ENCODE data around the gene OSCAR. TPM values are rescaled to one million over a fixed set of nuclear protein-coding genes. Genes with fewer than 3 reads are reported as not detected.
"Not testable (repeated sequence)": the region's sequence is repeated elsewhere in the genome, so short reads cannot be mapped to it uniquely, and the experiment has no call there.

OSCAR gene
- total RNA-seq, 4 donors from 2014 or later: 0.70 to 1.7 TPM; not detected in 2

GRCh38 chr19:54102421-54103169, 2.0 kb upstream of the OSCAR start, which contains the start of gene NDUFA3:
Gene NDUFA3, plus strand, starts transcription at chr19:54102855. Its CDS starts 24 bp downstream, at chr19:54102879.
- peak; percentile 96 to 99 (median 97) for DNase-seq
- Histone ChIP-seq H3K27me3 (no peaks in the 10 kb centered on the region), H3K36me3 (peaks cover 0 to 24% (median 0%) of the 10 kb centered on the region in 3 donors), H3K4me3 (peak within 1 kb of the TSS; percentile 63 to 92 (median 83)), H3K4me1 (peaks cover 0 to 17% (median 7%) of the 10 kb centered on the region in 4 donors), H3K9me3 (no peaks in the 10 kb centered on the region), H3K27ac (peak within 1 kb of the TSS; percentile 56 to 81 (median 66))
- TF ChIP-seq CTCF (IDR thresholded peaks at IDR 0.05): no peak
- peak; percentile 73 to 75 for TF ChIP-seq POLR2A (IDR thresholded peaks at IDR 0.05)

GRCh38 chr19:54099903-54100255, 724 bp downstream of the OSCAR start:
- H3K4me3 ChIP-seq, H3K27me3 ChIP-seq, H3K36me3 ChIP-seq, H3K27ac ChIP-seq, H3K9me3 ChIP-seq: not testable (repeated sequence)
- peak in 1 of 3 donors; percentile 24 for DNase-seq
- peaks cover 0 to 29% (median 12%) of the 10 kb centered on the region in 4 donors for H3K4me1 ChIP-seq

GRCh38 chr19:54099190-54099902, 1.3 kb downstream of the OSCAR start:
- Histone ChIP-seq H3K4me1 (peaks cover 0 to 25% (median 12%) of the 10 kb centered on the region in 4 donors), H3K9me3 (no peaks in the 10 kb centered on the region), H3K36me3 (no peaks in the 10 kb centered on the region), H3K27ac (no peak overlapping the region), H3K27me3 (no peaks in the 10 kb centered on the region), H3K4me3 (no peak overlapping the region)
- peak in 1 of 3 donors; percentile 25 for DNase-seq
- TF ChIP-seq CTCF (IDR thresholded peaks at IDR 0.05): no peak
- no peak for TF ChIP-seq POLR2A (IDR thresholded peaks at IDR 0.05)

- peak in 2 of 3 donors; percentile 53 to 67 for DNase-seq
- H3K9me3 ChIP-seq: no peaks in the 10 kb centered on the region
- TF ChIP-seq CTCF (IDR thresholded peaks at IDR 0.05) (peak in 3 of 6 experiments; percentile 19 to 28 (median 21)), POLR2A (IDR thresholded peaks at IDR 0.05) (no peak)
- peaks cover 0 to 13% (median 5%) of the 10 kb centered on the region in 4 donors for H3K4me1 ChIP-seq
- H3K27me3 ChIP-seq: no peaks in the 10 kb centered on the region
- H3K27ac ChIP-seq: peak overlapping the region in 2 of 4 donors; percentile 18 to 47
- H3K4me3 ChIP-seq: peak overlapping the region in 3 of 4 donors; percentile 1 to 59 (median 48)
- H3K36me3 ChIP-seq: no peaks in the 10 kb centered on the region
Measured at GRCh38 chr19:54096617-54097106, 3.9 kb downstream of the OSCAR start.

GRCh38 chr19:54095859-54096616, 4.6 kb downstream of the OSCAR start:
- TF ChIP-seq CTCF (IDR thresholded peaks at IDR 0.05): peak in 1 of 6 experiments; percentile 2
- peak overlapping the region; percentile 27 to 59 (median 43) for H3K4me3 ChIP-seq
- peak overlapping the region in 1 of 4 donors; percentile 58 for H3K27ac ChIP-seq
- H3K4me1 ChIP-seq: peaks cover 0 to 13% (median 5%) of the 10 kb centered on the region in 4 donors
- peak in 2 of 3 donors; percentile 75 to 77 for DNase-seq
- not testable (repeated sequence) for H3K9me3 ChIP-seq, H3K27me3 ChIP-seq, H3K36me3 ChIP-seq
